NCI-H146 (cell line): Measurements from ENCODE around the gene SERPINA3.
"Not testable (repeated sequence)": the region's sequence is repeated elsewhere in the genome, so short reads cannot be mapped to it uniquely, and the experiment has no call there.

Experiments
- DNase-seq: peaks from one replicate; lab custom pipeline; 2025; lab: John Stamatoyannopoulos, UW

The SERPINA3 gene

DNA sequence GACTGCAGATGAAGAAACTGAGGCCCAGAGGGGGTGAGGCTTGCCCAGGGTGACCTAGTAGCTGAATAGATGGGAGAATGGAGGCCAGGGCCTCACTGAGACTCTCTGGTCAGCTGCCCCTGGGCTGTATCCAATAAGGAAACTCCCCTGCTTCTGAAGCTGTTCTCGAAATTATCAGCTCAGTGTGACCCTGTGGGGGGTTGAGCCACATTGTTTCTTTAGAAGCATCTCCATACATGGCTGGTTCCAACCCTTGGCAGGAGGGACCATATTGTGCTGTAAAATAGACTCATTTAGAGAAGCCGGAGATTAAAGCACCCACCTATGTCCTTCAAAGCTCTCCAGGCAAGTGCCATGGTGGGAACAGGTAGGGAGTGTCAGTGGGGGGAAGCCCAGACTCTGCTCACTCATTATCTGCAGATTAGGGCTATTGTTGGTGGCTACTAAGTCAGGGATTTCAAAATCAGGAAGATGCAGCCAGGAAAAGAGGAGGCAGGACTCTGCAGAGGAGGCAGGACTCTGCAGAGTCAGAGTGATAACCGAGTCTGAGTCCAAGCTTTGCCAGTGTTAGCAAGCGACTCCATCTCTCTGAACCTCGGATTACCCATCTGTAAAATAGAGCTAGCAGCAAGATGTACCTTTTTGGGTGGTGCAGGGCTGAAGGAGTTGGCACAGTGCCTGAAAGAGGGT lies 27.5 kb upstream of the SERPINA3 start:
- DNase-seq = no peak

DNA sequence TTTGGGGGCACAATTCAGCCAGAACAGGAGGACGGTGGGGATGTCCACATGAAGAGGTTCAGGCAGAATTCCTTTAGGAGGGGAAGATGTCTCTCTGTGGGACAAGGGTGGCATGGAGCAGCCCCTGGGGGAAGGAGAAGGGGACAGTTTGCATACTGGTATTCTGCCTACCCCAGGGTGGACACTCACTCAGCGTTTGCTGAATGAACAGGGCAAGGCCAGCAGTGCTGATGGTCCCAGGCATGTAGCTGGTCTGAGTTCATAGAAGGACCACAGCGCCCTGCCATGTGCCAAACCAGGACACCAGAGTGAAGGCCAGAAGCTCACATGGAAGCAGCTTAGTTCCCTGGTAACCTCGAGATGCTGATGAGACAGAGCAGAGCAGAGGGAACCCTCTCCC lies 25.6 kb upstream of the SERPINA3 start:
- no peak for DNase-seq

DNA sequence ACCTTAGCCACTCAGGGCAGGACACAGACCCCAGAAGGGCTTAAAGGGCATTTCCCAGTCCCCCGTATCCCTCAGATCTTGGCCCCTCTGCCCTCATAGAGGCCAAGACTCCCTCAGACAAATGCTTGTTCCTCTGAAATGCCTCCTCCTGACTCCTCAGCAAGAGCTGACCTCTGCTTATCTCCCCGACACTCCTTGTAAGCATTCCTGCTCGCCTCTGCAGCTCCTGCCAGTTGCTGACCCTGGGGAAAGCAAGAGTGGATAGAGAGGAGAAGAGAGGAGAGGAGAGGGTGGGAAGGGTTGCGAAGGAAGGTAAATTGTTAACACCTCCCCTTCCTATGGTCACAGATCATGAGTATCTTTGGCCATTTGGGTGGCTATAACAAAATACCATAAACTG lies 23.9 kb upstream of the SERPINA3 start:
- no peak for DNase-seq

DNA sequence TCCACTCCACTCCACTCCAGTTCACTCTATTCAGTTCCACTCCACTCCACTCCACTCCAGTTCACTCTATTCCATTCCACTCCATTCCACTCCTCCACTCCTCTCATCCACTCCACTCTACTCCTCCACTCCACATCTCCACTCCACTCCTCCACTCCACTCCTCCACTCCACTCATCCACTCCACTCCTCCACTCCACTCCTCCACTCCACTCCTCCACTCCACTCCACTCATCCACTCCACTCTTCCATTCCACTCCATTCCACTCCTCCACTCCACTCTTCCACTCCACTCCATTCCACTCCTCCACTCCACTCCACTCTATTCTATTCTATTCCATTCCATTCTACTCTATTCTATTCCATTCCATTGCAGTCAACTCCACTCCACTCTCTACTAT lies 21.1 kb upstream of the SERPINA3 start:
- DNase-seq = no peak

DNA sequence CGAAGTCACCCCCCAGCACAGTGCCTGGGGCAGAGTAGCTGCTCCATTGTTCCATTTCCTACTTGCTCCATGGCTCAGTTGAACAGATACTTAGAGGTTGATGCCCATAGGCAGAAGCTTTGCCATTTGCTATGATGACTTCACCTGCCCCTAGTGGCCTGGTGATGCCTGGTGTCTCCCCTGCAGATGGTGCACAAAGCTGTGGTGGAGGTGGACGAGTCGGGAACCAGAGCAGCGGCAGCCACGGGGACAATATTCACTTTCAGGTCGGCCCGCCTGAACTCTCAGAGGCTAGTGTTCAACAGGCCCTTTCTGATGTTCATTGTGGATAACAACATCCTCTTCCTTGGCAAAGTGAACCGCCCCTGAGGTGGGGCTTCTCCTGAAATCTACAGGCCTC lies 20.3 kb upstream of the SERPINA3 start:
- DNase-seq = no peak

DNA sequence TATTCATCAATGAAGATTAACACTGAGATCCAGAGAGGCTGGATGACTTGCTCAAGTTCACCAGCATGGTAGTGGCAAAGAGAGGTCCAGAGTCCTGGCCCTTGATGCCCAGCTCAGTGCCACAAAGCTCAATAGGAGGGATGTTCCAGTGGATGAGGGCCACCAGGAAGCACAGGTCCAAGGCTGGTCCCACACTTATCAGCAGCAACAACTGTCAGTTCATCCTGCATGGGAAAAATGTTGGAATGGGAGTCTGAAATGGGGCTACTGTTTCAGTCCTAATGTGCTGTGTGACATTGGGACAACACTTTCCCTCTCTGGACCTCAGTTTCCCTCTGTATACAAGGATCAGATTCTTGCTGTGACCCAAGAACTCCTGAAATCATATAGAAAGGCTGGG lies 19.7 kb upstream of the SERPINA3 start:
- no peak for DNase-seq

DNA sequence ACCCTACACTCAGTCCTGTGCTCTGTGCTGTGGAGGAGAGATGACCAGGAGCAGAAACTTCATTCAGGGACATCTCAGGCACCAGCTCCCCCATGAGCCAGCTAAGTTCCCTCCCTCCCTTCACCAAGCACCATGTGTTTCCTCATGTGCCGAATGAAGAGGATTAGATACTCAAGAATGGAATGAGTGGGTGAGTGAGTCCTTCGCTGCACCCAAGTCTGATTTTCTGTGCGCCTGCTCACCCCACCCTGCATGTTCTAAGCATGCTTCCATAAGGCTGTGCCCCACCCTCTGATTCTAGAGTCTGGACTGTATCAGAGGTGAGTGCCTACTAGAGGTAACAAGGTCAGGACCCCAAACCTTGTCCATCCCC lies 18.8 kb upstream of the SERPINA3 start:
- DNase-seq = no peak

DNA sequence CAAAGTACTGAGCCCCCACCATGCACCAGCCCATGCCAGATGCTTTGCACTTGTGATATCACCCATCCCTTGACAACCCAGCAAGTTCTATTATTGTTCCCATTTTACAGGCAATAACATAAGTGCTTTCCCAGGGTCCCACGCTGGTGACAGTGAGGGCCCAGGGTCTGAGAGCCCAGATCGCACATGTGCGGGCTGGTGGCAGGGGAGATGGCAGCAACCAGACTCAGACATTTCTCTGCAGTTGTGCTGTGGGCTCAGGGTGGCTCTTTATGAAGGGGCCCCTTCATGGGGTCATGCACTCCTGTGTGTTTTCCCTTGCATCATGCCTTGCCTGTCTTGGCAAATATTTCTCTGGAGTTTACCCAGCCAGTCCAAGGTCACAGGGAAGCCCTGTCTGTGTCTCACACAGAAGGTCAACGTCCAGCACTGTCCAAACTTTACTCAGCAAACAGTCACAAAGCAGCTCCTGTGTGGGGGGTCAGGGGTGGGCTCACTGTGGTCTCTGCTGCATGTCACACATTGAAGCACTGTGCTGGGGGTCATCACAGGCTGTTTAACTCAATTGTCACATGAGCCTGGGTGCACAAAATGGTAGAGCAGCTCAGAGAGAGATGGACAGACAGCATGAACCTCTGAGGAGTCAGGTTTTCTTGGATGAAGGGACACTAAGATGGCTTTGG lies 18.3 kb upstream of the SERPINA3 start:
- no peak for DNase-seq

DNA sequence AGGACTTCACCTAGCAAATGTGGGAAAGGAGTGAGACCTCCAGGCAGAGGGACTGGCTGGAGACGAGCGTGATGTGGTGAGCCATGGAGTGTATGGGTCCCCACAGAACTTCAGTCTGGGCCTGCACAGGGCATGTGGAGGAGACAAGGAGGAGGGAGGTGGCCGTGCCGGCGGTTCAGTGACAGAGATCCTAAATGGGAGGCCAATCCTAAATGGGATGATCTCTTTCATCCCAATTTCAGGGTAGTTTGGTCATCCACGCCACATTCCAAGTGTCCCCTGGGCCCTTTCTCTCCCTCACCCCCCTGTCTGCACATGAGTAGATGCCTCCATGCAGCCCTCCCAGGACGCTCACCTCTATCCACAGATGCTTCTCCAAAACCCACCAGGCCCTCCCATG lies 17.8 kb upstream of the SERPINA3 start:
- DNase-seq = no peak

DNA sequence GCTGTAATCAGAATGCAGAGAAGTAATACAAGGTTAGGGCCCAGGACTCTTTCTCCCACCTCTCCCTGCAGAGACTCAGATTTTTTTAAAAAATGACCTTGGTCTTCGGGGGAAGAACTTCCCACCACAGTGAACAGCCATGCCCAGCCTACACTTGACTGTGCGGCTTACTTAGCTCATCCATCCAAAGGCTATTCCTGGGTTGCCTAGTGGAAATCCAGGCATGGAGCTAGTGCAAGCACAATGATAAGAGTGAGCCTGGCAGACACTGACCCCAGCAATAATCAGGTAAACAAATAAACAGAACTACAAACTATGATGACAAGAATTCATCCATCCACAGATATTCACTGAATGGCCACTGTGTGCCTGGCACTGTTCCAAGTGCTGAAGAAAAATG lies 16.3 kb upstream of the SERPINA3 start:
- no peak for DNase-seq

DNA sequence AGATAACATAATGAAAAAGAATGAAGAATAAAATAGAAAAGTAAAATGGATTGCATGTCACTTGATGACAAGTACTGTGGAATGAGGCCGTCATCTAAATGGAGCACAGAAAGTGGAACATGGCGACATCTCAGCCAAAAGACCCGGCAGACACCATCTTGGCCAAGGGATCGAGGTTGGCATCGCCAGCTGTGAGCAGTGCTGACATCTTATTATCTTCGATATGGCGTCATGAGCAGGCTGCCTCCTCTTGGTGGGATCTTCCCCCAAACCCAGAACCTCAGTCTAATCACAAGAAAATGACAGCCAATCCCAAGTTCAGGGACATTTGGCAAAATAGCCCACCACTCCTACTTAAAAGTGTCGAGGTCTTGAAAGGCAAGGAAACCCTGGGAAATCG lies 15.8 kb upstream of the SERPINA3 start:
- DNase-seq = no peak

DNA sequence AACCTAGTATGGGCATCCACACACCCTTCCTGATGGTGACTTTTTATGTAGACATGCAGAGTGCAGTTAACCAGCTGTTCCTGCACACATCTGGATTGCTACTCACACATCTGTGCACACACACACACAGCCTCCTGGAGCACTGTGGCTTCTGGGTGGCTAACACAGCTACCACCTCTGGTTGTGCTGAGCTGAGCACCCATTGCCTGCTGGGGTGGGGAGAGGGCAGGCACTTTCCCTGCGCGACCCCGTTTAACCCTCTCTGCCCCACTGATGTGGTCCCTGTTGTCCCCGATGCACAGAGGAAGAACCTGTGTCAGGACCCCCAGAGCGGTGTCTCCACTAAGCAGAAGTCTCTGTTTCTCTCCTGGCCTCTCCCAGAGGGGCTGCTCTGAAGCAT lies 14.4 kb upstream of the SERPINA3 start:
- no peak for DNase-seq

DNA sequence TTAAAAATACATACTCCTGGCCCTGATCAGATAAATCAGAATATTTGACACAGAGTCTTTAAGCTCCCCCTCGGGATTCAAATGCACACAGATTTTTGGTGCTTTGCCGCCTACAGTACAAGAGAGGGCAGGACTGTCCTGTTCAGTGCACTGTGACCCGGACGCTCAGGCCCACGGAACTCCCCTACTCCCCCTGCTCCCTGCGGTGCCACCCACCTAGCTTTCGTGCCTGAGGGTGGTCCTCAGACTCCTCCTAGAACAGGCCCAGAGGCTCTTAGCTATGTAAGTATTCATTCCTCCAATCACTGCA lies 13.7 kb upstream of the SERPINA3 start:
- no peak for DNase-seq

DNA sequence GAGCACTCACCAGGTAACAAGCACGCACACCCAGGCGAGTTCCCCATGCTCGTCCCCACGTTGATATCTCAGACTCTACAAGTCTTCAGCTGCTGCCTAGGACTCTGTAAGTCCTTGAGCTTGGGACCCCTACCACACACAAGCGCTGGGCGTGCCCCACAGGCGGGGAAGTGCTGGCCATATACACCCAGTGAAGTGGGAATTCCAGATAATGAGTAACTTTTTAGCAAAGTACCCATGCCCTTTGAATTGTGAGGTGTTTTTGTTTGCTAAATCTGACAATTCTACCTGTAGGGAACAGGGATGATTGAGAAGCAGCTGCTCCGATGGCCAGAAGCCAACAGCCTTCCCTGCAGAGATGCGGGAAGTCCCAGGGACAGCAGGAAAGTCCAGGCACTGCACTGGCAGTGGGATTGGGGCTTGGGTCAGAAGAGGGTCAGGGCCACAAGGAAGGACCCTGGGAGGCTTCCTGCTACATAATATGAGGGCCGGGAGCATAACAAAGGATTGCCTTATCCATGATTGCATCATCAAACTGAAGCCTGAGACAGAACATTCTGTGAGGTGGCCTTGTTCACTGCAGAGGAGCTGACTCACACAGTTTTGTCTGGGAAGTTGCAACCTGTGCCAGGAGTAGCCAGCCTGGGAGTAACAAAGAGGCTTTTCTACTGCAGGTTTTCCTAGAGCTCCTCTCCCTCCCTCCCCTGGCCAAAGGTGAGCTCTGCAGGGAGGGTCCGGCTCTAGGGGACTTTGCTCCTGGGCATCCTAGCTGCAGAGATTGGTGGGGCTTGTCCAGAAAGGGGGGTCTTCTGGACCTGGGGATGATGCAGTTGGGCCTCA lies 13.2 kb upstream of the SERPINA3 start:
- no peak for DNase-seq

DNA sequence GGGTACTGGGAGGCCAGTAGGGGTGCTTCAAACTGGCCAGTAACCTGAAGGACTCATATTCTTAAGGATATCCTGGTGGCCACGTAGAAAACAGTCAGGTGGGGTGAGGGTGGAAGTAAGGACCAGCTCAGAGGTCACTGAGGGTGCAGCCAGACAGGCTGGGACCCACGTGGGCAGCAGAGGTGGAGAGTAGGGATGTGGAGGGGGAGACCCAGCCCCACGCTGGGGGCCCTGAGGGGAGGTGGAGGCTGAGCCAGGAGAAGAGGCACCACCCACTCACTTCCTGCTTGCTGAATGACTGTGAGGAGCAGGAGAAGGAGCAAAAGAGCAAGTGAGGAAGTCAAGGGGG lies 12.6 kb upstream of the SERPINA3 start:
- DNase-seq = no peak

DNA sequence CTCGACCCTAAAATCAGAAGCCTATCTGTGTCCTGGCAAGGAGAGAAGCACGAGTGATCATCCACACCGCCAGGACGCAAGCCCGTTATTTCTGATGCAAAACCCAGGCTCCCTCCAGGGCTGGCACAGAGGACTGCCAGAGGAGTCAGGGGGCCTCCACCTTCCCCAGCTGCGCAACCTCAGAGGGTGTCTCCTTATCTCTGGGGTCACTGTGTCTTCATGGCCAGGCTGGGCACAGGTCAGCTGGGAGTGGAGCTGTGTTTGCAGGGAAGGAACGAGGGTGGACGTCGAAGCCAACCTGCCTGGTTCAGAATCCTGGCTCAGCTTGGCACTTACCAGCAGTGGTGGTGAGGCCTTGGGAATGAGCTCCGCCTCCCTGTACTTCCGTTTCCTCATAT lies 12.0 kb upstream of the SERPINA3 start:
- no peak for DNase-seq

DNA sequence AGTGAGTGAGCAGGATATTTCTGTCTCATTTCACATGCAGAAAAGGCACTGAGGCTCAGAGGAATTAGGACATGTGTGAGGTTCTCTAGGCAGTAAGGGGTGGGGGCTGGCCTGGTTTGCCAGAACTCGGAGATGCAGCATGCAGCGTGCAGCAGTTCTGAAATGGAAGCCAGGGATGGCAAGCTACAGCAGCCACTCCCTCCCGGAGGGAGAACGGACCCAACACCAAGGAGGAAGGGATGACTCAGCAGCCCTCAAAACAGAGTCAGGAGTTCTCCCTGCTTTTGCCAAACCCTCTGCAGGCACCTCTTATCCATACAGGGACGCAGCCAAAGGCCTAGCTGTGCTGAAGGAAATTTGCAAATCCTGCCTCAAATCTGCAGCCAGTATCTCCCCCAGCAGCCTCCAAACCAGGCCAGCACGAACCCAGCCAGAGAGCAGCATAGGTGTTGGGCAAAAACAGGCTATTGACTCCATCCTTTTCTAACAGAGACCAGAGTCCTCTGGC lies 10.3 kb upstream of the SERPINA3 start:
- DNase-seq = no peak

DNA sequence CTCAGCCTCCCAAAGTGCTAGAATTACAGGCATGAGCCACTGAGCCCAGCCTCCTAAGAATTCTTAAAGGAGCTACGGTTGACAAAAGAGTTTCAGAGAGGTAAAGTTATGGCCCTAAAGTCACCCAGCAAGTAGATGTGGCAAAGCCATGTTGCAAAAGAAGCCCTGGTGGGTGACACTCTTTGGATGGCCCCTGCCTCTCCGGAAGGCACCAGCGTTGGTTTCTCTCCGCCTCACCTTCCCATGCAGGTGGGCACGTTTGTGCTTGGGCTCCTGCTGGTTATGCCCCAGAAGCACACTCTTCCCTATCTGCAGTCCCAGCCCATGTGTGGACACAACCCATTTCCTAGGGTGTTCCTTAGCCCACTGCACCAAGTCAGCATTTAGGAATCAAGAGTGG lies 9.5 kb upstream of the SERPINA3 start:
- no peak for DNase-seq

DNA sequence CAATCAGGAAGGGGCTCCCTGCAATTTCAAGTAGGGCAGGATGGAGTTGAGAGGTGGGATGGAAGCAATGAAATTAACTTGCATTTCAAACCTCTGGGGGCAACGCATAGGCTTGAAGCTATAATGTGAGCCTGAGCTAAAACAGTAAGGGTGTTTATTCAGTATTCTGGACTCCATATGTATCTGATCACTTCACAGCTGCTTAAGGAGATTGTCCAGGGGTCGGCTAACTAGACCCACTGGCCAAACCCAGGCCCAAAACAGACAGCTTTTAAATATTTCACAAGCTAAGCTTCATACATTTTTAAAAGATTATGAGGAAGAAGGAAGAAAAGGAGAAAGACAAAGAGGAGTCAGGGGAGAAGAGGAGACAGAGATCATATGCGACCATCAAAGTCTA lies 6.8 kb upstream of the SERPINA3 start:
- DNase-seq = no peak

DNA sequence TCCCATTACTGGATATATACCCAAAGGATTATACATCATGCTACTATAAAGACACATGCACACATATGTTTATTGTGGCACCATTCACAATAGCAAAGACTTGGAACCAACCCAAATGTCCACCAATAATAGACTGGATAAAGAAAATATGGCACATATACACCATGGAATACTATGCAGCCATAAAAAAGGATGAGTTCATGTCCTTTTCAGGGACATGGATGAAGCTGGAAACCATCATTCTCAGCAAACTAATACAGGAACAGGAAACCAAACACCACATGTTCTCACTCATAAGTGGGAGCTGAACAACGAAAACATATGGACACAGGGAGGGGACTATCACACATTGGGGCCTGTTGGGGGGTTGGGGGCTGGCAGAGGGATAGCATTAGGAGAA lies 3.2 kb upstream of the SERPINA3 start:
- not testable (repeated sequence) for DNase-seq

DNA sequence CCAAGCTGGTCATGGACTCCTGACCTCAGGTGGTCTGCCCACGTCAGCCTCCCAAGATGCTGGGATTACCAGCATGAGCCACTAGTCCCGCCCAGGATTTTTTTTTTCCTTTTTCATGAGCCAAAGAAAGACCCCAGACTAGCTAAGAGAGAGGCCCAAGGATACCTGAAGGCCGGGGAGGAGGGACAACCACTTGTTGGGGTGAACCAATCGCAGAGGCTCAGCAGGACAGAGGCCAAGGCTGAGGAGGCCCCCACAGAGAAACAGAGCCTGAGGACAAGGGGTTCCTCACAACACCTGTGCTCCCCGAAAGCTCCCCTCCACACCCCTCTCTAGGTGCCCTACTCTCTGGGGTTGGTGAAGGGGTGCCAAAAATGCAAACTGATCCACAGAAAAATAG lies 1.0 kb upstream of the SERPINA3 start:
- no peak for DNase-seq

DNA sequence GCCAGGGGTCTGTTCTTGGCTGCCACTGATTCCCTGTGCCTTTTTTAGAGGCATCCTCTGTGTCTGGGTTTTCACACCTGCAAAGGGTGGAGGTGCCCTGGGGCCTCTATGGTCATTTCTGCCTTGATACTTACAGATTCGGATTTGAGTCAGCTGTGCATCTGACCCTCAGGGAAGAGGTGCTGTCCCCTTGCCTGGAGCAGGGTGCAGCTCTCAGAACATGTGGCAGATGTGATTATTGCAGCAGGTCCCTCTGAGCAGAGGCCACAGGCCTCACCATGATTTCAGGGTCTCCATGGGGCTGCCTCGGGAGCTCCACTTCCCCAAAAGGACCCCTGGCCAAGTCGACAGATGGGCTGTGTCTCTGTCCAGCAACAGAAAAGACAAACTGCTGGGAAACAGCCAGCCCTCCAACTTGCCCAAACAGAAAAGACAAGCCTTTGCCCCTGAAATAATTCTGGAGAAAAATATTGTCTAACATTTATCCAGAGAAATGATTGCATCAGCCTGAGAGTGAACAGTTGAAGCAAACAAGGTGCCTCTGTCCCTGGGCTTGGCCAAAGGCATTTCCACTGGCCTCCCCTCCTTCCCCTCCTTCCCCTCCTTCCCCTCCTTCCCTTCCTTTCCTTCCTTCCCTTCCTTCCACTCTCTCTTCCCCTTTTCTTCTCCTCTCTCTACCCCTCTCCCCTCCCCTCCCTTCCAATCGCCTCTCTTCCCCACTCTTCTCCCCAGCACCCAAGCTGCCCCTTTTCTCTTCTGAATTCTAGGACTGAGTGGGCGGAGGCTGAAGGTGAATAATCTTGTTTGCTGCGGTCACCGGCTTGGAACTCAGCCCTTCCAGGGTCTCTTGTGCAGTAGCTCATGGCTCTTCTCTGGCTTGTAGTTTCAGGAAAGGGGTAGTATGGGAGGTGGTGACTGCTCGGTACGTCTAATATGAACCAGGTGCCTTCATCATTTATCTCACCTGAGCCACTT lies 676 bp downstream of the SERPINA3 start:
- no peak for DNase-seq
